HL-60 (cell line): ENCODE measurements around the gene TMEM88.

Experiments used
- POLR2AphosphoS5 ChIP-seq: IDR thresholded peaks from 2 replicates; pipeline ENCODE4 v1.6.1; 2012; ENCODE audit warnings: low read depth
- TF ChIP-seq, protein P1 (sequence below): IDR thresholded peaks from one replicate; pipeline ENCODE4 v1.5.1; 2011; ENCODE audit warnings: low read length, control low read depth, inconsistent platforms; ENCODE audit not compliant: insufficient read depth
- TF ChIP-seq, protein P2 (sequence below): IDR thresholded peaks from 2 replicates; pipeline ENCODE4 v1.6.1; 2012; ENCODE audit warnings: low read depth; ENCODE audit not compliant: insufficient replicate concordance

DNA sequence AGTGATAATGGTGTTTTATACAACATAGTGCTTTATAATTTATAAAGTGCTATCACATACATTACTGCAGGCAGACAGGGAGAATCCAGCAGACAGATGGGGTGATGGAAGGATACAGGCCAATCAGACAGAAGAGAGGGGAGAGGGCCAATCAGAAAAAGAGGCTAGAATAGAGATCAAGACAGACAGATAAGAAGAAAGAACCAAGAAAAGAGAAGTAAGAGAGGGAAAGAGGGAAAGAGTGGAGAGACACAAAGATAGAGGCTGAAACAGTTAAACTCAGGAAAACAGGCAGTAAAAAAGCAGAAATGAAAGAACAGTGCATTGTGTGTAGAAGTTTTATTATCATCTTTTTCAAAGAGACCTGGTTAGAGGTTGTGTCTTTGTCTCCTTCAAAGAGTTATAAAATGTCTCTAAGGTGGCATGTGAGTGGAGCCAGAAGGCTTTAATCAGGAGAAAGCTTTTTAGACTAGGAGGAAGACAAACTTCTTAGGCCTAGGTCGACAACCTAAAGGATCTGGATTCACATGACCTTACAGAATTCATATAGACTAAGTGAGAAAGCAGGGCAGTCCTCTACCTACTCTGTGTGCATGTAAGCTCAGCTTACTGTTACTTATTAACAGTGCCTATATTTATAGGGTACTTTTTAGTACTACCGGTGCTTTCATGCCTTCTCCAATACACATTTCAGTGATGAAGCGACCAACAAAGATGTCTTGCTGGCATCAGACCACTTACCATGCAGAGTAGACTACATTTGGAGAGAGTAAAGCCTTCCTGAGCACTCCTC is 25.4 kb downstream of the TMEM88 start:
- TF ChIP-seq, protein P1, sequence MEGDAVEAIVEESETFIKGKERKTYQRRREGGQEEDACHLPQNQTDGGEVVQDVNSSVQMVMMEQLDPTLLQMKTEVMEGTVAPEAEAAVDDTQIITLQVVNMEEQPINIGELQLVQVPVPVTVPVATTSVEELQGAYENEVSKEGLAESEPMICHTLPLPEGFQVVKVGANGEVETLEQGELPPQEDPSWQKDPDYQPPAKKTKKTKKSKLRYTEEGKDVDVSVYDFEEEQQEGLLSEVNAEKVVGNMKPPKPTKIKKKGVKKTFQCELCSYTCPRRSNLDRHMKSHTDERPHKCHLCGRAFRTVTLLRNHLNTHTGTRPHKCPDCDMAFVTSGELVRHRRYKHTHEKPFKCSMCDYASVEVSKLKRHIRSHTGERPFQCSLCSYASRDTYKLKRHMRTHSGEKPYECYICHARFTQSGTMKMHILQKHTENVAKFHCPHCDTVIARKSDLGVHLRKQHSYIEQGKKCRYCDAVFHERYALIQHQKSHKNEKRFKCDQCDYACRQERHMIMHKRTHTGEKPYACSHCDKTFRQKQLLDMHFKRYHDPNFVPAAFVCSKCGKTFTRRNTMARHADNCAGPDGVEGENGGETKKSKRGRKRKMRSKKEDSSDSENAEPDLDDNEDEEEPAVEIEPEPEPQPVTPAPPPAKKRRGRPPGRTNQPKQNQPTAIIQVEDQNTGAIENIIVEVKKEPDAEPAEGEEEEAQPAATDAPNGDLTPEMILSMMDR: no peak
- TF ChIP-seq POLR2AphosphoS5: no peak
- TF ChIP-seq, protein P2, sequence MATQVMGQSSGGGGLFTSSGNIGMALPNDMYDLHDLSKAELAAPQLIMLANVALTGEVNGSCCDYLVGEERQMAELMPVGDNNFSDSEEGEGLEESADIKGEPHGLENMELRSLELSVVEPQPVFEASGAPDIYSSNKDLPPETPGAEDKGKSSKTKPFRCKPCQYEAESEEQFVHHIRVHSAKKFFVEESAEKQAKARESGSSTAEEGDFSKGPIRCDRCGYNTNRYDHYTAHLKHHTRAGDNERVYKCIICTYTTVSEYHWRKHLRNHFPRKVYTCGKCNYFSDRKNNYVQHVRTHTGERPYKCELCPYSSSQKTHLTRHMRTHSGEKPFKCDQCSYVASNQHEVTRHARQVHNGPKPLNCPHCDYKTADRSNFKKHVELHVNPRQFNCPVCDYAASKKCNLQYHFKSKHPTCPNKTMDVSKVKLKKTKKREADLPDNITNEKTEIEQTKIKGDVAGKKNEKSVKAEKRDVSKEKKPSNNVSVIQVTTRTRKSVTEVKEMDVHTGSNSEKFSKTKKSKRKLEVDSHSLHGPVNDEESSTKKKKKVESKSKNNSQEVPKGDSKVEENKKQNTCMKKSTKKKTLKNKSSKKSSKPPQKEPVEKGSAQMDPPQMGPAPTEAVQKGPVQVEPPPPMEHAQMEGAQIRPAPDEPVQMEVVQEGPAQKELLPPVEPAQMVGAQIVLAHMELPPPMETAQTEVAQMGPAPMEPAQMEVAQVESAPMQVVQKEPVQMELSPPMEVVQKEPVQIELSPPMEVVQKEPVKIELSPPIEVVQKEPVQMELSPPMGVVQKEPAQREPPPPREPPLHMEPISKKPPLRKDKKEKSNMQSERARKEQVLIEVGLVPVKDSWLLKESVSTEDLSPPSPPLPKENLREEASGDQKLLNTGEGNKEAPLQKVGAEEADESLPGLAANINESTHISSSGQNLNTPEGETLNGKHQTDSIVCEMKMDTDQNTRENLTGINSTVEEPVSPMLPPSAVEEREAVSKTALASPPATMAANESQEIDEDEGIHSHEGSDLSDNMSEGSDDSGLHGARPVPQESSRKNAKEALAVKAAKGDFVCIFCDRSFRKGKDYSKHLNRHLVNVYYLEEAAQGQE: no peak
